Glutamatergic neuron (in vitro differentiated cells): ENCODE data around the gene DYNC2I2. TPM values are rescaled to one million over a fixed set of nuclear protein-coding genes. Genes with fewer than 3 reads are reported as not detected.

Source experiments
- DNase-seq: peaks from one replicate; pipeline ENCODE4 v3.0.0; 2022
- H3K27ac Mint-ChIP-seq: one replicate; pipeline ENCODE4 v1.8.0; 2020; ENCODE audit warnings: mild to moderate bottlenecking, mixed read lengths, inconsistent platforms; ENCODE audit not compliant: unreplicated experiment
- H3K27me3 Mint-ChIP-seq: one replicate; pipeline ENCODE4 v1.8.0; 2020; ENCODE audit warnings: mild to moderate bottlenecking, moderate library complexity, mixed read lengths, inconsistent platforms; ENCODE audit not compliant: unreplicated experiment
- H3K36me3 Mint-ChIP-seq: one replicate; pipeline ENCODE4 v1.8.0; 2020; ENCODE audit warnings: mild to moderate bottlenecking, mixed read lengths, inconsistent platforms; ENCODE audit not compliant: unreplicated experiment
- H3K4me1 Mint-ChIP-seq: one replicate; pipeline ENCODE4 v1.8.0; 2020; ENCODE audit warnings: mild to moderate bottlenecking, low read depth, mixed read lengths, inconsistent platforms; ENCODE audit not compliant: unreplicated experiment
- H3K4me3 Mint-ChIP-seq: one replicate; pipeline ENCODE4 v1.8.0; 2020; ENCODE audit warnings: mild to moderate bottlenecking, mixed read lengths, inconsistent platforms; ENCODE audit not compliant: unreplicated experiment
- H3K9me3 Mint-ChIP-seq: one replicate; pipeline ENCODE4 v1.8.0; 2020; ENCODE audit warnings: mild to moderate bottlenecking, moderate library complexity, mixed read lengths, inconsistent platforms; ENCODE audit not compliant: unreplicated experiment
- total RNA-seq: library from RNA; stranded (reverse); fragmentation: NEBNext Ultra II Directional; extraction: Animal tissue kit (Norgen Biotek cat#: 25700); gene quantifications from one replicate; pipeline ENCODE4 v1.2.1, GENCODE V29; 2021; ENCODE audit not compliant: unreplicated experiment
- TF ChIP-seq, protein P1 (sequence below): fragments of 200-600 bp; sonication (generic); IDR thresholded peaks from one replicate; pipeline ENCODE4 v1.5.0; 2021; ENCODE audit not compliant: partially characterized antibody, unreplicated experiment

Gene DYNC2I2
- total RNA-seq, 1 donor from 2014 or later, result 15.0 TPM

DNA sequence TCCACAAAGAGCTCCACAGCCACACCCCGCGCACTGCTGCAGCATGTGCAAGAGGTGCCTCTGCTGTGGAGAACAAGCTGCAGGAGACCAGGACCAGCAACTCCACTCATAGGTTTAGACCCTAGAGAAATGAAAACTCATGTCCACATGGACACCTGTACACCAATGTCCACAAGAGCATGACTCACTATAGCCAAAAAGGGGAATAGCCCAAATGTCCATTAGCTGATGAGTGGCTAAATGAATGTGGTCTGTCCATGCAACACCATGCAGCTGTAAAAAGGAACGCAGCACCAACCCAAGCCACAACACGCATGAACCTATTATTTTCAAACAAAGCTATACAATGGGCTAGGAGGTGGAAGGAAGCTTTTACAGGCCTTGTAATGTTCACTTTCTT lies 18.1 kb downstream of the DYNC2I2 start:
- H3K27ac Mint-ChIP-seq, result no peak overlapping the region
- H3K27me3 Mint-ChIP-seq, result peaks cover 2% of the 10 kb centered on the region
- H3K4me3 Mint-ChIP-seq, result no peak overlapping the region
- H3K4me1 Mint-ChIP-seq, result no peaks in the 10 kb centered on the region
- DNase-seq, result no peak
- no peaks in the 10 kb centered on the region for H3K36me3 Mint-ChIP-seq
- H3K9me3 Mint-ChIP-seq, result peaks cover 3% of the 10 kb centered on the region
- TF ChIP-seq, protein P1, sequence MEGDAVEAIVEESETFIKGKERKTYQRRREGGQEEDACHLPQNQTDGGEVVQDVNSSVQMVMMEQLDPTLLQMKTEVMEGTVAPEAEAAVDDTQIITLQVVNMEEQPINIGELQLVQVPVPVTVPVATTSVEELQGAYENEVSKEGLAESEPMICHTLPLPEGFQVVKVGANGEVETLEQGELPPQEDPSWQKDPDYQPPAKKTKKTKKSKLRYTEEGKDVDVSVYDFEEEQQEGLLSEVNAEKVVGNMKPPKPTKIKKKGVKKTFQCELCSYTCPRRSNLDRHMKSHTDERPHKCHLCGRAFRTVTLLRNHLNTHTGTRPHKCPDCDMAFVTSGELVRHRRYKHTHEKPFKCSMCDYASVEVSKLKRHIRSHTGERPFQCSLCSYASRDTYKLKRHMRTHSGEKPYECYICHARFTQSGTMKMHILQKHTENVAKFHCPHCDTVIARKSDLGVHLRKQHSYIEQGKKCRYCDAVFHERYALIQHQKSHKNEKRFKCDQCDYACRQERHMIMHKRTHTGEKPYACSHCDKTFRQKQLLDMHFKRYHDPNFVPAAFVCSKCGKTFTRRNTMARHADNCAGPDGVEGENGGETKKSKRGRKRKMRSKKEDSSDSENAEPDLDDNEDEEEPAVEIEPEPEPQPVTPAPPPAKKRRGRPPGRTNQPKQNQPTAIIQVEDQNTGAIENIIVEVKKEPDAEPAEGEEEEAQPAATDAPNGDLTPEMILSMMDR, result no peak

GRCh38 chr9:128637656-128638055 lies 19.0 kb downstream of the DYNC2I2 start:
- Mint-ChIP-seq H3K4me3 (no peak overlapping the region), H3K4me1 (no peaks in the 10 kb centered on the region), H3K27ac (no peak overlapping the region), H3K27me3 (peaks cover 2% of the 10 kb centered on the region), H3K9me3 (peaks cover under 1% of the 10 kb centered on the region), H3K36me3 (no peaks in the 10 kb centered on the region)
- TF ChIP-seq, protein P1, result no peak
- no peak for DNase-seq

GRCh38 chr9:128636556-128637530 lies 19.8 kb downstream of the DYNC2I2 start:
- TF ChIP-seq, protein P1, result no peak
- Mint-ChIP-seq H3K27ac (no peak overlapping the region), H3K27me3 (peaks cover 2% of the 10 kb centered on the region), H3K4me3 (no peak overlapping the region), H3K4me1 (no peaks in the 10 kb centered on the region), H3K9me3 (peaks cover under 1% of the 10 kb centered on the region), H3K36me3 (no peaks in the 10 kb centered on the region)
- DNase-seq, result no peak

DNA sequence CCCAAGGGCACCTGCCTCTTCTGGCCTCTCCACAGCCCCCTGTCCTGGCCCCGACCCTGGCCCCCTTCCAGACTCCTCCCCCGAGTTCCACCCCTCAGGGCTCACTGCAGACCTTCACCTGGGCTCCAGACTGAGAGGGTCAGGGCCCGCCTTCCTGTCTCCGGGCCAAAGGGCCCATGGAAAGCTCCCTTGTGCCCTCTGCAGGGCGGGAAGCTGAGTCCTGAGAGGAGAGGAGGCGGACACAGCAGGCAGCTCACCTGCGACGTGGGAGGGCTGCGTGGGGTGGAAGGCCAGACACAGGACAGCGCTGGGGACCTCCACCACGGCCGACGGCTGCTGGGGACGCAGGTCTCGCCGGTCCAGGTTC lies 20.6 kb downstream of the DYNC2I2 start:
- H3K4me1 Mint-ChIP-seq, result no peaks in the 10 kb centered on the region
- no peaks in the 10 kb centered on the region for H3K36me3 Mint-ChIP-seq
- peaks cover 2% of the 10 kb centered on the region for H3K27me3 Mint-ChIP-seq
- no peak overlapping the region for H3K27ac Mint-ChIP-seq
- no peak overlapping the region for H3K4me3 Mint-ChIP-seq
- H3K9me3 Mint-ChIP-seq, result peaks cover 2% of the 10 kb centered on the region
- DNase-seq, result no peak
- TF ChIP-seq, protein P1, result no peak
